Inflammatory macrophage (primary cell): ENCODE data around the gene DMAC1.

Experiments
- DNase-seq, 2 donors: peaks; one replicate each; pipeline ENCODE4 v3.0.0-alpha.2; 2020 to 2022
- total RNA-seq, 18 experiments: gene quantifications; one replicate each; lab custom pipeline; 2026; ENCODE audit warnings: mixed read lengths in 6 of 18, inconsistent platforms in 2 of 18; lab: John Stamatoyannopoulos, UW

Gene DMAC1, protein sequence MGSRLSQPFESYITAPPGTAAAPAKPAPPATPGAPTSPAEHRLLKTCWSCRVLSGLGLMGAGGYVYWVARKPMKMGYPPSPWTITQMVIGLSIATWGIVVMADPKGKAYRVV
- total RNA-seq: 11.5 to 50.8 (median 28.0) reads per million in 18 experiments

- peak; percentile 81 to 86 for DNase-seq
Observed at GRCh38 chr9:7799234-7799943, at the start of gene DMAC1. DMAC1 (minus strand) TSS chr9:7799778; CDS start chr9:7799734, 44 bp downstream.

DNA sequence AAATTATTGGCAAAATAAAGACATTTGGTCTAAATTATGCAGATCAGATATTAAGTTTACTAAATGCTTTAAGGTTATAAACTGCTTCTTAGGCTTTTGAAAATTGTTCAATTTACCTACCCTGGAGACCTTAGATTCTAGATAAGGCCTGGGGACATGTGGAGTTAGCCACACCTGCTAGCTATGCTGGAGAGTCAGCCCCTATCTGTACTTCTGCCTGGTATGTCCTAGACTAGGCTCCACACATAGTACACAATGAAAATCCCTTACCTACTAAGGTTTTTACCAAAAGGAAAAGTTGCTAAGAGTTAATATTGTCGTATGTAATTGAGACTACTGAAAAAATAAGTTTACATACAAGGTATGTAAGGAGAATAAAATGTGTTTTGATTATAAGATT is 49.8 kb upstream of the DMAC1 start:
- no peak for DNase-seq

DNA sequence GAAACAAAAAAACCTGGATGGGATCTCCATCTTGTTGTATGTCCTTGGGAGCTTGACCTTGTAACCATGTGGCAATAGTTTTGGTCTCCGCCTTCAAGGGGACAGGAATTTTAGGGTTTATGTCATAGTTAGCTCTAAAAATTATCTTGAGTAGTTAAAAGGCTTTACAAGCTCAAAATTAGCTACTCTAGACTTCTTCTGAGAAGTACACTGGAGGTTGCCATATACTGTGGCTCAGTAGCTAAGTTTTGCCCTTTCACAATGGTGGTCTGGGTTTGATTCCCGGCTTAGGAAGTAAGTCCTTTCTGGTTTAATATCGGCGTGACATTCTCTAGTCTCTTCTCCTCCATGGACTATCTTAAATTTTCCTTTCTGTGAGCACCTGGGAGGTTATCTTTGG is 48.9 kb upstream of the DMAC1 start:
- DNase-seq: no peak

GRCh38 chr9:7844242-7844641 is 44.7 kb upstream of the DMAC1 start:
- DNase-seq: peak; percentile 31 to 38

DNA sequence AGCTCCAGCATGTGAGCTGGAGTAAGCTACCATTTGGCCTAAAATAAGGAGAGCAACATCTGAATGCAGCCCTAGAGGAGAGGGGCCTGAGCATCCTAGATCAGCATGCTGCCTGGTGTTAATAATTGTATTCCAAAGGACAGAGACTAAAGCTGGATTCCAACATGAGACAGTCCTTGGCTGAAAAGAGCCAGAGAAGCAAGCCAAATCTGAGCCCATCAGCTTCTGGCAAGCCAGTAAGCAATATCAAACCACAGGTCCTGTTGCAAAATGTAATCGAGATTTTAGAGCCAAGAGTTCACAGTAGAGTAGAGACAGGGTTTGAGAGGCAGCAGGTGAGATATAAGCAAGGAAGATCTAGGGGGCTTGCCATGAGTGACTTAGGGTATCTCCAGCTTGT is 42.3 kb upstream of the DMAC1 start:
- DNase-seq: no peak

DNA sequence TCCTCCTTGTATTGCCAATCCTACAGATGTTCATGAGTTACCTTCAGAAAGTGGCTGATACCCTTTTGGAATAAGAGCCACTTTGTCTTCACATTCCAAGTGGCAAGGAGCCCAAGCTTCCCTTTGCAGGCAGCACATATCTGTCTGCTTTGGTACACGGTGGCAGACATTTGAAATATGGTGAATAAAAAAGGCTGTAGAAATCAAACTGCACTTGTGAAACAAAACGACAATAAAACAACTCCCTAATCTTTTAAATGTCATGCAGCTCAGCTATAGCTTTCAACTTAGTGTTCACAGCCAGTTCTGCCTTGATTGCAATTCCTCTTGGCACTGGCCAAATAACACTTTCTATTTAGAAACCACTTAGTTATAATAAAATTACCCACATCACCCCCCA is 35.0 kb upstream of the DMAC1 start:
- DNase-seq: no peak

DNA sequence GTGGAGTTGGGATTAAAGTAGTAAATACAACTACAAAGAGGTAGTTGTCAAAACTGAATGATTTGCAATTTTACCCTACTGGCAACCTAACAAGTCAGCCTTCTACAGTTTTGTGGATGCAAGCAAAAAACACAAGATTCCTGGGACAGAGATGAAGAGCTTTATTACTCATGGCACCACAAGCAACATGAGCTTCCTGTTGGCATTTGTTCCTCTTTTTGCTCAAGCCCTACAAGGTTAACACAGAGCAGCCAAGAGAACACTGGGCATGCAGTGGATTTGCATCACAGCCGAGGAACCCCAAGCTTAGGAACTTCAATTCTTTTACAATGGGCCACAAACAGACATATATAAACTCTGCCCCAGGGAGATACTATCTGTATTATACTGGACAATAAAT is 28.8 kb upstream of the DMAC1 start:
- DNase-seq: peak; percentile 41 to 56

- DNase-seq: no peak
Observed at GRCh38 chr9:7827792-7828191, 28.2 kb upstream of the DMAC1 start.

- peak in 1 of 2 donors; percentile 4 for DNase-seq
Observed at GRCh38 chr9:7827056-7827455, 27.5 kb upstream of the DMAC1 start.

DNA sequence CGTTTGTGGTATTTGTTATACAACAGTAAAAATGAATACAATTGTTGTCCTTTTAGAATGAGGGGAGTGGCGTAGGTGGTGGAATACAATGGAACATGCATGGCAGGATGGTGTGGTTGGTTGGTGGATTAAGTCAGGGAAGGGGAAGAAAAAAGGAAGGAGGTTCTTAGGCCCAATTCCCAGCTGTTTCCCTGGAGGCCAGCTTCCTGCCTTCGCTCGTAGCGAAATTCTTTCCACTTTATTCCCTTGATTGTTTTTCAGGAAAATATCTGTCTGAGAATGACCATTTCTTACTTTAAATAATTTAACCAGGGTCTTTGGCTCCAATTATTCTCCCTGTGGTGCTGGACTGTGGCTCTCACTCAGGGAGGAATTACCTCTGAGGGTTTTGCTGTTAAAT is 24.1 kb upstream of the DMAC1 start:
- no peak for DNase-seq

GRCh38 chr9:7819984-7820383 is 20.4 kb upstream of the DMAC1 start:
- no peak for DNase-seq

- DNase-seq: no peak
Observed at GRCh38 chr9:7816021-7816420, 16.4 kb upstream of the DMAC1 start.

- DNase-seq: no peak
Observed at GRCh38 chr9:7813030-7813429, 13.5 kb upstream of the DMAC1 start.

DNA sequence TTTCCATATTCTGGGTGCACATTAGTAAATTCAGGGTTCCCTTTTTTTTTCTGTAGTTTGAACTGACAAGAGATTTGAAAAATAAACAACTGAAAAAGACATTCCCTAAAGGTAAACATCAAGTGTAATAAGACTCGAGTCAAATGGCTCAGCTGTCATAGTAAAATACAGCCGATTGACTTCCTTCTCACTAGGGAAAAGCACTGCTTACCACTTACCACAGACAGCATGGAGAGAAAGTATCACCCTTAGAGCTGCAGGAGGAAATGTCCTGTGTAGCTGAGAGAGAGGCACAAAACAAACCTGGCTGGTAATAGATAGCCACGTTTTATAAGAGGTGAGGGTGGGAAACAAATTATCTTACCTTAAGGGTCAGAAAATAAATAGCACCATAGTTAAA is 12.1 kb upstream of the DMAC1 start:
- no peak for DNase-seq

- DNase-seq: no peak
Observed at GRCh38 chr9:7802666-7803065, 3.1 kb upstream of the DMAC1 start.

- no peak for DNase-seq
Observed at GRCh38 chr9:7799944-7800285, 337 bp upstream of the DMAC1 start.

DNA sequence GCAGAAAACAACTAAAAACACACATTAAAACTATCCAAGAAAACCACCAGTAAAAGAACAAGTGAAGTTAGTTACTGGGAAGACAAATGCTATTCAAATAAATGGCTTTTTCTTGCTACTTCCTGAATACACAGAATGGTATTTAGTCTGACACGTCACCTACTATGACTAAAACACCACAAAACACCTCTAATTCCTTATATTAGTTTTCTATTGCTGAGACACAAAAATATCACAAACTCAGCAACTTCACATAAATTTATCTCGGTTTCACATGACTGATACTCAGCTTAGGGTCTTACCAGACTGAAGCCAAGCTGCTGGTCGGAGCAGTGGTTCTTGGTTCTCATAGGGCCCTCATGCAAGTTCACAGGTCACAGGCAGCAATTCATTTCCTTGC is 5.4 kb downstream of the DMAC1 start:
- no peak for DNase-seq

- no peak for DNase-seq
Observed at GRCh38 chr9:7791394-7791793, 8.2 kb downstream of the DMAC1 start.

GRCh38 chr9:7790819-7791182 is 8.8 kb downstream of the DMAC1 start:
- DNase-seq: no peak

DNA sequence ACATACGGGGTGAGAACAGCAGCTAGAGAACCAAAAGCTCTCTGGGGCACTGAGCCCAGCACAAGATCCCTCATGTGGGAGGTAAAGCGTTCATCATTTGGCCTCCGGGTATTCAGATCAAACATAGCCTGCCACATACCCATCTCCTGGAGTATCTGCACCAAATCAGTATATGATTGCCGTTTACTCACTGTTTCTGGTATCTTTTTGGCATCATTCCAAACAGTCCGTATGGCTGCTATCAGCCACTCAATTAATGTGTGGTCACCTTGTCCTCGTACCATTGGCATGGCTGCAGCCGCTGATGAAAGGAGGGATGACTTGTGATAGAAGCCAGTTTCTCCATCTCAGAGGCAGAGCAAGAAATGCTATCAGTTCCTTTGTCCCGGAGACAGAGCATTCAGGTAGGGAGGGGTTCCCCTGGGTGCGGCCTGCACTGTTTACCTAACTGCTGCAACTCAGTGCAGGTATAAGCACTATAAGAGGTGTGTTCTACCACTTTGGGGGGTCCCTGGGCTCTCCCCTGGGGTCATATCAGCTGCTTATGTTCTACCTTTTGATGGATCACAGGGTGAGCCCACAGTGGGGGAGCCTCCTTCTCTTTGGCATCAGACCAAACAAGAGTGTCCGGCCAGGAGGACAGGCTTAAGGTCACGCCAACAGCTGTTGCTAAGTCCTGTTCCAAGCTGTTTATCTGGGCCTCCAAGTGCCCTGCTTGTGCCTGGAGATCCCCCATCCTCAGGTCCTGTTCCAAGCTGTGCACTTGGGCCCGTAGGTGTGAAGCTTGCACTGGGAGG is 9.4 kb downstream of the DMAC1 start:
- no peak for DNase-seq

DNA sequence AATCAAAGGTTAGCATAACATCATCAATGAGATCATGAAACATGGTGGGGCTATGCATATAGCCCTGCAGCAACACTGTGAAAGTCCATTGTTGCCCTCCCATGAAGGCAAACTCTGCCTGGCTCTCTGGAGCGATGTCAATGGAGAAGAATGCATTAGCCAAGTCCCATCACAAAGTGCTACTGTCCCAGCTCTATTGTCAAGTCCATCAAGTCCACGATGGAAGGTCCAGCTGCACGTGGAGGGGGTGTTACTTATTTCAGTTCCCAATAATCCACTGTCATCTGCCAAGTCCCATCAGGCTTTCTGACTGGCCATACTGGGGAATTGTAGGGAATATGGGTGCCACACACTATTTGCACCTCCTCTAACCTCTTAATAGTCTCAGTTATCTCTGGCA is 10.8 kb downstream of the DMAC1 start:
- DNase-seq: no peak

DNA sequence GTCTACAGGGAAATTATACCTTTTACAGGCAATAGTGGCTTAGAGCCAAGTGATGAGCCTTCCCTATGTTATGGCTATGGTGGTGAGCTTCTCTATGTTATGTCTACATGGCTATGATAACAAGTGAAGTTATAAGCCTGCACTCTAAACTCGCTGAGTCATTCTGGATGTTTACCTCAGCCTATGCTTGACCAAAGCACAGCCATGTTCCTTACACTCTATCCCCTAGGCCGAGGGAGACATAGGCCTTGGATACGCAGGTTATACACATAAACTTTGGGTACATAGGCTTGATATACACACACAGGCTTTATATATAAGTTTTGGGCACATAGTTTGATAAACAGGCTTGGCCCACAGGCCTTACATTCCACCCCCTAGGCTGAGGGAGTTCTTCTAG is 13.8 kb downstream of the DMAC1 start:
- DNase-seq: no peak

GRCh38 chr9:7784472-7784871 is 15.1 kb downstream of the DMAC1 start:
- no peak for DNase-seq

DNA sequence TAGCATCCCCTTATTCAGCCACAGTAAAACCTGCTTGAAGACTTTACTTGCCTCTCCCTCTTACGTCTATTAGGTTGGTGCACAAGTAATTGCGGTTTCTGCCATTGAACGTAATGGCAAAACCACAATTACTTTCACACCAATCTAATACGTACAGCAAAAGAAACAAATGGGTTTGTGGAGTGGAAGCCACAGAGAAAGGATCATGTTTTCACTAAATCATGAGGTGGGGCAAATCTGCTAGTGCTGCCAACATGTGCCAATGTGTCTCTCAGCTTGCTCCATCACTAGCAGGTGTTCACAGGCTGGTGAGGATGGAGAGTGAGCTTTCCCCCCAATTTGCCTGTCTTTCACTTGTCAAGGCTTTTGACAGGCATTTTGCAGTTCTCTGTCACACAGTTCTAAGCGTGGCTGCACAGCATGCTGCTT is 15.9 kb downstream of the DMAC1 start:
- no peak for DNase-seq
